Panc1 (cell line): ENCODE data around the gene ADGRG2. TPM values are rescaled to one million over a fixed set of nuclear protein-coding genes. Genes with fewer than 3 reads are reported as not detected.

Source experiments
- ATAC-seq: fragments of 200-7000 bp; cut with Tn5 transposase; 2 replicates; pipeline ENCODE4 v1.9.1; 2020; ENCODE audit warnings: mild to moderate bottlenecking, moderate library complexity
- BruUV-seq: library from RNA; stranded (reverse); fragments of 400-500 nt; replicated peaks from 2 replicates; lab custom pipeline; 2021; lab: Mats Ljungman, UMichigan
- CTCF ChIA-PET: fragments of 300-600 bp; sonication (Branson Sonifier 250); formaldehyde crosslinking; loops from one replicate; lab custom pipeline; 2022; ENCODE audit warnings: antibody characterized with exemption; lab: Charles Lee
- POLR2A ChIA-PET: fragments of 300-600 bp; sonication (Branson Sonifier 250); formaldehyde crosslinking; loops from one replicate; lab custom pipeline; 2022; ENCODE audit warnings: antibody characterized with exemption; lab: Charles Lee
- DNase-seq: peaks from one replicate; pipeline ENCODE4 v3.0.0-alpha.2; 2010; ENCODE audit warnings: low read depth, low spot score
- H3K27ac ChIP-seq: 2 replicates; pipeline ENCODE4 v1.5.1; 2011; ENCODE audit warnings: mild to moderate bottlenecking, low read length, inconsistent platforms
- H3K27me3 ChIP-seq: fragments of 200-500 bp; sonication (Bioruptor generic); 2 replicates; pipeline ENCODE4 v1.6.0; 2014; ENCODE audit warnings: low read length, inconsistent platforms; ENCODE audit not compliant: control insufficient read depth, insufficient read depth
- H3K36me3 ChIP-seq: fragments of 200-500 bp; sonication (Bioruptor generic); 2 replicates; pipeline ENCODE4 v1.5.1; 2014; ENCODE audit warnings: inconsistent platforms, mild to moderate bottlenecking, low read length, moderate library complexity; ENCODE audit not compliant: control insufficient read depth, insufficient read depth
- H3K4me1 ChIP-seq: 2 replicates; pipeline ENCODE4 v1.5.1; 2011; ENCODE audit warnings: inconsistent platforms, mild to moderate bottlenecking, low read length, moderate library complexity; ENCODE audit not compliant: control insufficient read depth, insufficient read depth
- H3K4me3 ChIP-seq, 2 experiments: 2 replicates each; pipeline ENCODE4 v1.5.1; 2011 to 2012; ENCODE audit warnings: low read depth in 2 of 2, low read length in 2 of 2, mild to moderate bottlenecking in 2 of 2, inconsistent platforms in 1 of 2, moderate library complexity in 1 of 2
- H3K9me3 ChIP-seq: fragments of 200-500 bp; sonication (Bioruptor generic); 2 replicates; pipeline ENCODE4 v1.5.1; 2014; ENCODE audit warnings: low read depth, mild to moderate bottlenecking, inconsistent platforms, low read length, moderate library complexity; ENCODE audit not compliant: control insufficient read depth, insufficient read depth
- CTCF ChIP-seq: fragments of 450-650 bp; IDR thresholded peaks from 2 replicates; pipeline ENCODE4 v1.5.1; 2017; ENCODE audit warnings: mild to moderate bottlenecking
- POLR2AphosphoS5 ChIP-seq: IDR thresholded peaks from 2 replicates; pipeline ENCODE4 v1.6.1; 2012; ENCODE audit warnings: mild to moderate bottlenecking, low read depth, low read length, moderate library complexity
- REST ChIP-seq, 2 experiments: IDR thresholded peaks; 2 replicates each; pipeline ENCODE4 v1.6.1; 2011 to 2012; ENCODE audit warnings: low read depth in 2 of 2, control low read depth in 1 of 2, low read length in 1 of 2, mild to moderate bottlenecking in 1 of 2, moderate library complexity in 1 of 2; ENCODE audit not compliant: insufficient read depth in 1 of 2
- SIN3A ChIP-seq: IDR thresholded peaks from 2 replicates; pipeline ENCODE4 v1.6.1; 2012; ENCODE audit warnings: low read depth, mild to moderate bottlenecking, low read length, moderate library complexity, borderline replicate concordance; ENCODE audit not compliant: insufficient read depth
- TCF7L2 ChIP-seq: IDR thresholded peaks from 2 replicates; pipeline ENCODE4 v1.6.1; 2011; ENCODE audit warnings: mild to moderate bottlenecking, low read depth, low read length, inconsistent platforms
- in situ Hi-C: cut with HindIII; loops from 2 replicates; pipeline ENCODE4 v1.10.0; 2016; ENCODE audit warnings: low sequenced_read_pairs, low pct_unique_long_range_greater_than_20kb
- intact Hi-C: fragments of 100-400 bp; cut with micrococcal nuclease; formaldehyde crosslinking; loops from one replicate; pipeline ENCODE4 v1.10.0; 2022; ENCODE audit not compliant: unreplicated experiment
- total RNA-seq: library from RNA; stranded (reverse); gene quantifications from one replicate; pipeline ENCODE4 v1.2.1, GENCODE V29; 2021; ENCODE audit not compliant: unreplicated experiment

The ADGRG2 gene
- total RNA-seq, 1 experiment from 2014 or later = 2.0 TPM

GRCh38 chrX:19122641-19123009, 357 bp upstream of the ADGRG2 start:
- intact Hi-C loops (no loop called here), in situ Hi-C loops (no loop called here)
- Histone ChIP-seq H3K36me3 (no peaks in the 10 kb centered on the region), H3K4me3 (peak overlapping the region in 1 of 2 experiments; percentile 9; a peak in 1 of 4 replicates), H3K4me1 (no peaks in the 10 kb centered on the region), H3K27me3 (peaks cover 6% of the 10 kb centered on the region; the same call in 1 of the 2 replicates), H3K27ac (no peak overlapping the region), H3K9me3 (no peaks in the 10 kb centered on the region)
- DNase-seq (no peak), ATAC-seq (no peak; the same call in 1 of the 2 replicates)
- POLR2A ChIA-PET = no interaction called here
- no TSS peak for BruUV-seq
- TF ChIP-seq CTCF (no peak), REST (IDR thresholded peaks at IDR 0.05; ENCODE audit: insufficient read depth in 1 of 2, low read depth in 2 of 2, low read length in 1 of 2) (no peak), TCF7L2 (no peak), POLR2AphosphoS5 (no peak), SIN3A (no peak)
- CTCF ChIA-PET = no interaction called here

GRCh38 chrX:19121466-19121865, 802 bp downstream of the ADGRG2 start:
- no peak for DNase-seq
- H3K27ac ChIP-seq = no peak overlapping the region
- in situ Hi-C loops = no loop called here
- H3K36me3 ChIP-seq = no peaks in the 10 kb centered on the region
- ChIA-PET POLR2A (no interaction called here), CTCF (interaction anchor here (0.6 kb wide), 1 partner anchor 83 kb away, joined by 4 read pairs; no protein-coding TSS in a partner anchor)
- H3K4me3 ChIP-seq = peak overlapping the region; percentile 30
- no peaks in the 10 kb centered on the region for H3K9me3 ChIP-seq
- no TSS peak for BruUV-seq
- no peaks in the 10 kb centered on the region for H3K4me1 ChIP-seq
- H3K27me3 ChIP-seq = peaks cover 6% of the 10 kb centered on the region; the same call in 1 of the 2 replicates
- no peak for ATAC-seq
- TF ChIP-seq CTCF (no peak), POLR2AphosphoS5 (no peak), TCF7L2 (no peak), SIN3A (no peak), REST (IDR thresholded peaks at IDR 0.05; ENCODE audit: insufficient read depth in 1 of 2, low read depth in 2 of 2, low read length in 1 of 2) (no peak)
- intact Hi-C loops = no loop called here
